ENCODE data around the gene PCBP3.
"Not testable (repeated sequence)": the region's sequence is repeated elsewhere in the genome, so short reads cannot be mapped to it uniquely, and the experiment has no call there.

Gene PCBP3

GRCh38 chr21:45599146-45599581 is 44.4 kb upstream of the PCBP3 start:
- TF ChIP-seq CTCF (conservative IDR thresholded peaks at IDR 0.05) = no peak
- no peak overlapping the region for H3K27ac ChIP-seq

- no peak for TF ChIP-seq CTCF (conservative IDR thresholded peaks at IDR 0.05)
- no peak overlapping the region for H3K27ac ChIP-seq
Observed at GRCh38 chr21:45600248-45600647, 43.3 kb upstream of the PCBP3 start.

GRCh38 chr21:45601551-45601950 is 42.0 kb upstream of the PCBP3 start:
- H3K27ac ChIP-seq = no peak overlapping the region
- no peak for TF ChIP-seq CTCF (conservative IDR thresholded peaks at IDR 0.05)

- no peak overlapping the region for H3K27ac ChIP-seq
- no peak for TF ChIP-seq CTCF (conservative IDR thresholded peaks at IDR 0.05)
Observed at GRCh38 chr21:45602106-45602505, 41.4 kb upstream of the PCBP3 start.

GRCh38 chr21:45603481-45603880 is 40.0 kb upstream of the PCBP3 start:
- H3K27ac ChIP-seq = no peak overlapping the region
- no peak for TF ChIP-seq CTCF (conservative IDR thresholded peaks at IDR 0.05)

GRCh38 chr21:45604681-45605080 is 38.8 kb upstream of the PCBP3 start:
- not testable (repeated sequence) for H3K27ac ChIP-seq

GRCh38 chr21:45607021-45607908 is 36.3 kb upstream of the PCBP3 start:
- no peak overlapping the region for H3K27ac ChIP-seq
- no peak for TF ChIP-seq CTCF (conservative IDR thresholded peaks at IDR 0.05)

GRCh38 chr21:45607909-45608295 is 35.6 kb upstream of the PCBP3 start:
- no peak overlapping the region for H3K27ac ChIP-seq
- no peak for TF ChIP-seq CTCF (conservative IDR thresholded peaks at IDR 0.05)

GRCh38 chr21:45608747-45609470 is 34.6 kb upstream of the PCBP3 start:
- H3K27ac ChIP-seq = not testable (repeated sequence)

- H3K27ac ChIP-seq = not testable (repeated sequence)
Observed at GRCh38 chr21:45609616-45610015, 33.9 kb upstream of the PCBP3 start.
